ENCODE measurements around the gene KCNJ2.

The KCNJ2 gene

GRCh38 chr17:70161519-70161918 lies 7.8 kb upstream of the KCNJ2 start:
- DNase-seq: no peak

- DNase-seq: no peak
Measured at GRCh38 chr17:70165383-70165782, 3.9 kb upstream of the KCNJ2 start.

- no peak for DNase-seq
Measured at GRCh38 chr17:70166615-70167014, 2.7 kb upstream of the KCNJ2 start.

GRCh38 chr17:70168044-70168976 lies 1.0 kb upstream of the KCNJ2 start:
- DNase-seq: no peak

GRCh38 chr17:70169709-70170597 lies 621 bp downstream of the KCNJ2 start:
- no peak for DNase-seq

- no peak for DNase-seq
Measured at GRCh38 chr17:70171159-70171558, 1.8 kb downstream of the KCNJ2 start.

GRCh38 chr17:70172449-70172848 lies 3.1 kb downstream of the KCNJ2 start:
- DNase-seq: no peak

- DNase-seq: no peak
Measured at GRCh38 chr17:70172923-70173322, 3.6 kb downstream of the KCNJ2 start.

- no peak for DNase-seq
Measured at GRCh38 chr17:70173681-70174080, 4.3 kb downstream of the KCNJ2 start.

GRCh38 chr17:70181376-70181775 lies 12.0 kb downstream of the KCNJ2 start:
- DNase-seq: no peak

- no peak for DNase-seq
Measured at GRCh38 chr17:70181866-70182265, 12.5 kb downstream of the KCNJ2 start.

- DNase-seq: no peak
Measured at GRCh38 chr17:70183508-70183907, 14.2 kb downstream of the KCNJ2 start.

GRCh38 chr17:70184207-70184606 lies 14.9 kb downstream of the KCNJ2 start:
- no peak for DNase-seq

GRCh38 chr17:70184770-70185169 lies 15.4 kb downstream of the KCNJ2 start:
- no peak for DNase-seq

- DNase-seq: no peak
Measured at GRCh38 chr17:70185285-70185684, 16.0 kb downstream of the KCNJ2 start.

- DNase-seq: no peak
Measured at GRCh38 chr17:70187383-70187782, 18.1 kb downstream of the KCNJ2 start.

- no peak for DNase-seq
Measured at GRCh38 chr17:70190959-70191805, 21.9 kb downstream of the KCNJ2 start.

- no peak for DNase-seq
Measured at GRCh38 chr17:70195091-70195490, 25.8 kb downstream of the KCNJ2 start.

GRCh38 chr17:70201872-70202419 lies 32.6 kb downstream of the KCNJ2 start:
- DNase-seq: no peak

GRCh38 chr17:70202840-70203239 lies 33.5 kb downstream of the KCNJ2 start:
- DNase-seq: no peak

GRCh38 chr17:70204431-70204830 lies 35.1 kb downstream of the KCNJ2 start:
- DNase-seq: no peak

GRCh38 chr17:70205401-70205800 lies 36.1 kb downstream of the KCNJ2 start:
- DNase-seq: no peak
